Hypothalamus (tissue), 51 donors: ENCODE results near the gene CLIP2.
"Not testable (repeated sequence)": the region's sequence is repeated elsewhere in the genome, so short reads cannot be mapped to it uniquely, and the experiment has no call there.

Experiments used
- DNase-seq, 51 donors: peaks; one replicate each; lab custom pipeline; 2025; lab: John Stamatoyannopoulos, UW

CLIP2 gene

GRCh38 chr7:74399006-74399405 is 109.8 kb downstream of the CLIP2 start:
- no peak for DNase-seq

- no peak for DNase-seq
Observed at GRCh38 chr7:74400420-74401136, 111.4 kb downstream of the CLIP2 start.

GRCh38 chr7:74401137-74401859 is 112.1 kb downstream of the CLIP2 start:
- peak in 46 of 51 donors; percentile 6 to 80 (median 38) for DNase-seq

- not testable (repeated sequence) for DNase-seq
Observed at GRCh38 chr7:74402668-74403067, 113.5 kb downstream of the CLIP2 start.

- DNase-seq, result no peak
Observed at GRCh38 chr7:74403521-74404387, 114.5 kb downstream of the CLIP2 start.

GRCh38 chr7:74404388-74404700 is 115.1 kb downstream of the CLIP2 start:
- no peak for DNase-seq

- no peak for DNase-seq
Observed at GRCh38 chr7:74404741-74405140, 115.5 kb downstream of the CLIP2 start.

- peak in 2 of 51 donors; percentile 5 to 10 for DNase-seq
Observed at GRCh38 chr7:74405191-74405898, 116.1 kb downstream of the CLIP2 start.

- no peak for DNase-seq
Observed at GRCh38 chr7:74405899-74406512, 116.8 kb downstream of the CLIP2 start.

- DNase-seq, result no peak
Observed at GRCh38 chr7:74407958-74408357, 118.8 kb downstream of the CLIP2 start.

- DNase-seq, result no peak
Observed at GRCh38 chr7:74409571-74409970, 120.4 kb downstream of the CLIP2 start.

GRCh38 chr7:74410772-74411171 is 121.6 kb downstream of the CLIP2 start:
- no peak for DNase-seq

GRCh38 chr7:74411571-74411970 is 122.4 kb downstream of the CLIP2 start:
- DNase-seq, result not testable (repeated sequence)

- DNase-seq, result no peak
Observed at GRCh38 chr7:74412056-74412455, 122.8 kb downstream of the CLIP2 start.

- DNase-seq, result no peak
Observed at GRCh38 chr7:74412603-74413002, 123.4 kb downstream of the CLIP2 start.

GRCh38 chr7:74414595-74415333 is 125.6 kb downstream of the CLIP2 start:
- DNase-seq, result not testable (repeated sequence)

- DNase-seq, result peak in 47 of 51 donors; percentile 12 to 76 (median 50)
Observed at GRCh38 chr7:74417419-74417971, 128.3 kb downstream of the CLIP2 start.

- no peak for DNase-seq
Observed at GRCh38 chr7:74418076-74418475, 128.9 kb downstream of the CLIP2 start.

- no peak for DNase-seq
Observed at GRCh38 chr7:74418538-74418937, 129.3 kb downstream of the CLIP2 start.
